NCI-H2107 (cell line): ENCODE data around the gene GABBR2.
"Not testable (repeated sequence)": the region's sequence is repeated elsewhere in the genome, so short reads cannot be mapped to it uniquely, and the experiment has no call there.

Experiments
- DNase-seq: peaks from one replicate; lab custom pipeline; 2025; lab: John Stamatoyannopoulos, UW

The GABBR2 gene

DNA sequence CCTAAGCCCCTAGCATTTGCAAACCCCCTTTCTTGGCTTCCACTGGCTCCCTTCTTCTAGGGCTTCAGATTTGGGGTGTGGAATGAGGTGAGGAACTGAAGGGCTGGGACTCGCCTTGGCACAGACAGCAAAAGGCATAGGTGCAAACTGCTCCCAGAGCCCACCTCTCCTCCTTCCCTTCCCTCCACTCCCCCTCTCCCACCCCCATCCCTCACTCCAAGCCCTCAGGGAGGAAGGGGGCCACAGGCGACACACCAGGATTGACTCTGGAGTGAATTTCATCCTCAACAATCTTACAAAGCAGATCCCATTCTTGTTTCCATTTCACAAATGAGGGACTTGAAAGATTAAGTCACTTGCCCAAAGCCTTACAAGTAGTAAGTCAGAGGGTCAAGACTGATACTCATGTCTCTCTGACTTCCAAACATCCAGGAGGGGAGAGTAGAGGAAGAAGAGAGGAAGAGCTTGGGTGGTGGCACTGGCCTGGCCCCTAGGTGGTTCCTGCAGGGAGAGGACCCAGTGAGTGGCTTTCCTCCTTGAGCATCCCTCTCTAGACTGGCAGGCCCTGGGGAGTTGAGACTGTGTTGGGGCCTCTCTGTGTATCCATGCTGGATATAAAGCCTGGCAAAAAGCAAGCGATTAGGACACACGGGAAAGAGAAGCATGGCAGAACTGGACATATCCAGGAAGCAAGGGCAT, 193.1 kb downstream of the GABBR2 start:
- DNase-seq = no peak

DNA sequence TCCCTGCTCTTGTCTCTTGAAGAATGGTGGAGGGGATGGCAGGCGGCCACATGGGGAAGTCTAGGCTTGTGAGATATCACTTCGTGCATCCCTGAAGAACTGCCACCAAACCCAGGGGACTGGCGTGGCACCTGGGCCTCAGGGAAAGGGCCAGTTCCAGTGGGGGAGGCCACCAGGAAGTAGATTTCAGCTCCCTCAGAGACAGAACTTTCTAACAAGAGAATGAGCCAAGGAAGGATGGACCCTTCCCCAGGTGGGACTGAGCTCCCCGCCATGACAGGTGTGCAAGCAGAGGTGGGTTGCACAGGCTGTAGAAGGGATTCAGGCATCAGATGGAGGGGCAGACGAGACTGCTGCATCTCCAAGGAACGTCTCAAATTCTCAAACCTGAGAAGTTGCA, 193.9 kb downstream of the GABBR2 start:
- DNase-seq = no peak

DNA sequence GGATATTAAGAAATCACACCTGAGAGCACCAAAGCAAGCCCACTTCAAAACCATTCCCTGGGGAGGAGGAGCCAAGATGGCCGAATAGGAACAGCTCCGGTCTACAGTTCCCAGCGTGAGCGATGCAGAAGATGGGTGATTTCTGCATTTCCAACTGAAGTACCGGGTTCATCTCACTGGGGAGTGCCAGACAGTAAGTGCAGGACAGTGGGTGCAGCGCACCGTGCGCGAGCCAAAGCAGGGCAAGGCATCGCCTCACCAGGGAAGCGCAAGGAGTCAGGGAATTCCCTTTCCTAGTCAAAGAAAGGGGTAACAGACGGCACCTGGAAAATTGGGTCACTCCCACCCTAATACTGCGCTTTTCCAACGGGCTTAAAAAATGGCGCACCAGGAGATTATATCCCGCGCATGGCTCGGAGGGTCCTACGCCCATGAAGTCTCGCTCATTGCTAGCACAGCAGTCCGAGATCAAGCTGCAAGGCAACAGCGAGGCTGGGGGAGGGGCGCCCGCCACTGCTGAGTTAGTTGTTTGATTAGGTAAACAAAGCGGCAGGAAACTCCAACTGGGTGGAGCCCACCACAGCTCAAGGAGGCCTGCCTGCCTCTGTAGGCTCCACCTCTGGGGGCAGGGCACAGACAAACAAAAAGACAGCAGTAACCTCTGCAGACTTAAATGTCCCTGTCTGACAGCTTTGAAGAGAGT, 200.4 kb downstream of the GABBR2 start:
- DNase-seq = not testable (repeated sequence)

DNA sequence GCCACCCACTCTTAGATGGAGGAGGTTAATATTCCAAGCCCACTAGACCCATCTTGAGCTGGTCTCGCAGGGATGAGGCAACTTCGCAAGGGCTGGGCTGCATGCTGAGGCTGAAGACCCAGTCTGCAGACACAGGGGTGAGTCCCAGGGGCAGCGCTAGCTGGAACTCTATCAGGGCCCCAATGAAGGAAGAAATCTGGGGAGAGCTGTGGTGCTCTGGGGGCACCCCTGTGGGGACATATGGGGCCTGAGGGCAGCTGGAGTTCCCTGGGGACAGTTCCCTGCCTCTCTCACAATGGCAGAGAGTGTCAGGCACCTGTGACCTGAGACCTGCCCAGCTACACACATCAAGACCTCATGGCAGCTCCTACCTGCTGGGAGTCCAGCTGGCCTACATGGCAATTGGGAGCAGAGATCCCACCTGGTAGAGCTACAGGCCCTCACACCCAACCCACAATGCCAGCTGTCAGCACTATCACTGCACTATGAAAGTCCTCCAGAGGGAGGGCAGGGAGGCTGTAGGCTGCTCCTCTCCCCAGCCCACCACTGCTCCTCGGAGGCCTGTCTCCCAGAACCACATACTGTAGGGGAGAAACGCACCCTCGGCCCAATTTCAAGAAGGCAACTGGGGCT, 202.2 kb downstream of the GABBR2 start:
- no peak for DNase-seq

DNA sequence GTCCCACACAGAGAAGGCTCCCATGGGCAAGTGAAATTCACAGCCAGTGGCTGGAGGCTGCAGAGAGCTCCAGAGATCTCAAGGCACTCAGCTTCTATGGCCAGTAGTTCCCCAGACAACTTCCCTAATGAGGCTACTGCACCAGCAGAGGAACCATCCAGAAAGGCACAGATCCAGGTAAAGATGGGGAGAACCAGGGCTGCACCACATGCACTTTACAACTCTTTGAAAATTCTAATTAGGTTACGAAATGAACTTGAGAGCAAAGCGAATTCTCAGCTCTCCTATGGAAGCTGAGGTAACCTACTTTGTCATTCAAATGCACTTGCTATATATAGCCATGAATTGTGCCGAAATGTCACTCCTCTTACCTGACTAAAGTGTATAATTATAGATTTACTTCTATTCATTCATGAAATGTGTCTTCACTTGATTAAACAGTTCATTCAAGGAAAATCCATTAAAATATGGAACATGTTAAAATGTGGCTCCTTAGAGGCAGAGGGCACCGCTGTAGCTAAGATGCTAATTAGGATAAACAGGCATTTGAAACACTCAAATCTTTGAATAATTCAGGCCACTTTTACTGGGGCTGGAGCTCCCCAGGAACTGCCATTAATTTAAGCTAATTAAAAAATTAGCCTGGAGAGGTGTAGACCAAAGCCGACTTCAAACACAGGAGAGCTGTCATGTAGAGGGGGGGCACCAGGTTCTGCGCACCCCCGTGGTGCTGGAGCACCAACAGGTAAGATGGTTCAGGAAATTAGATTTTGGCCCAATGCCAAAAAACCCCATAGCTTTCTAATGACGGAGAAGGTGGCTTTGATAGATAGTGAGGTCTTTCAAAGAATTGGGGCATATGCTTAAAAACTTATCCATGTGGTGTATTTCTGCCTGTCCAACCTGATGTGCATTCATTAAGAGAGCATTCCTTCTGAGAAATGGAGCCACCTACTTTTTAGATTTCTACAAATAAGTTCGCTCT, 204.1 kb downstream of the GABBR2 start:
- no peak for DNase-seq

DNA sequence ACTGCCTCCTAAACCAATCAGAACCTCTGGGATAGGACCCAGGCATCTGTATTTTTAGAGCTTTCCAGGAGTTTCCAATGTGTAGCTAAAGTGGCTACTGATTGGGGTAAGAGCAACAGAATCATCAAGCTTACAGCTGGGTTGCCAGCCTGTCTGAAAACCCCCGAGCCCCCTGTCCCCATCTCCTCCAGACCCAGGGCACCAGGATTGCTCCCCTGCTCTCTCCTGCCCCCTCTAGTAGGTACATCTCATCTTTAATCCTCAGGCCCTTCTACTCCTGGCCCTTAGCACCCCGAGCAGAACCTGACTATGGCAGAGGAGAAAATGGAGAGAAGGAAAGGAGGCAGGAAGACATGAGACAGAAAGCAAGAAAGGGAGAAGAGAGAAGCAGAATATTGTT, 204.9 kb downstream of the GABBR2 start:
- no peak for DNase-seq

DNA sequence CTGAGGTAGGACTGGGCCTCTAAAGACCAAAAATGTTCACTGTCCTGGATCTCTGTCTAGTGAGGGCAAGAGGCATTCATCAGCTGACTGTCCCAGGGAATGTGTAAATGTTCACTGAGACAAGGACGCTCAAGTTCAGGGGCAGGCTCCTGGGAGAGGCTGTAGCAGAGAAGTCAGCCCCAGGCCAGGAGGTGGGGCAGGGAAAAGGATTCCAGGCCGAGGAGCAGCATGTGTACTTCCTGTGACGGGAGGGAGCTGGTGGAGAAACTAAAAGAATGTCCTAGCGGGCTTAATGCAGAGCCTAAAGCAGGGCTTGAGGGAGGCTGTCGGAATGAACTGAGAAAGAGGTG, 205.8 kb downstream of the GABBR2 start:
- no peak for DNase-seq

DNA sequence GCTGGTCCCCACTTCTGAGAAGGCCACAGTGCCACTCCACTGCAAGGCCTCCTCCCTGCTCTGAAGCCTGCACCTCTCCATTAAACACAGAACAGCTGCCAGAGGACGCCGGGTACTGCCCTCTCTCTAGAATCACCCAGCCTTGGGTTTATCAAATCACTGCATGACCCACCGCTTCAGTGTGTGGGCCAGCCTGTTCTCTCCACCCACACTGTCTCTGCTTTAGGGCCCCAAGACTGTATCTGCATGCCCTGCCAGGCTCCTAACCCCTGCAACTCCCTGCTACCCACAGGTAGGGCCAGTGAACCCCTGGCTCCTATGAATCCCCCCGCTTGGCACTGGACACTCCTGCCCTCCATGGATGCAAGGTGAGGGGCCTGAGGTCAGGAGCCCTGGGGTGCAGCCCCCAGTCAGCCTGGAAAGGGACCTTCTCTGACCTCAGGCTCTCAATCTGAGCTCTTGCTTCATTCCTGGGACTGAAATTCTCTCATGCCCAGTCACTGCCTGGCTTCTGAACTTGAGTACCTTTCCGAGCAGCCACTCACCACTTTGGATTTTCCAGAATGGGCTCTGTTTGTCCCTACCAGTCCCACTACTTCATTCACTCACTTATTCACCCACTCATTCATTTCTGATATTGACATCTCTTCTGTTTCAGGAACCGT, 206.3 kb downstream of the GABBR2 start:
- no peak for DNase-seq

DNA sequence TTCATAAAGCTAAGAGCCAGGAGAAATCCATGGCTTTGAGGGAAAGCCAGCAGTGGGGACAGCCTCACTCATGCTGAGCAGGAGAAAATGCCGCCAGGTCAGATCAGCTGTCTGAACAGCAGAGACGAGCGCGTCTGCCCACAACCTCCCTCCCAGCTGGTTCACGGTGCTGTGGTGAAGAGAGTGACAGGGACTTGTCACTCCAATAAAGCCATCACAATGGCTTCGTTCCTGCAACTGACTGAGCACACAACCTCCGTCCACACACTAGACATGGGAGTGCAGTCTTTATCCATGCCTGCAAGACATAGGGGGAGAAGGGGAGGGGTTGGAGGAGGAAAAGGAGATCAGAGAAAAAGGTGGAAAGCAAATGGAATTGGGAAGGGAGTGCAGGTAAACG, 206.9 kb downstream of the GABBR2 start:
- no peak for DNase-seq

DNA sequence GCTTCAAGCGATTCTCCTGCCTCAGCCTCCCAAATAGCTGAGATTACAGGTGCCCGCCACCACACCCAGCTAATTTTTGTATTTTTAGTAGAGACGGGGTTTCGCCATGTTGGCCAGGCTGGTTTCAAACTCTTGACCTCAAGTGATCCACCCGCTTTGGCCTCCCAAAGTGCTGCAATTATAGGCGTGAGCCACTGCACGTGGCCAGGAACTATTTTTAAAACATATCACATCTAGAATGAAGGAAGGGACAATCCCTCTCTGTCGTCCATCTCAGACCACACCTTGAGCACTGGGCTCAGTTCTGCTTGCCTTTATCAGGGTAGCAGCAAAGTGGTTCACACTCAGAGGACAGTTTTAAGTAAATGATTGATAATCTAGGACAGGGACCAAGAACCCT, 207.5 kb downstream of the GABBR2 start:
- not testable (repeated sequence) for DNase-seq

DNA sequence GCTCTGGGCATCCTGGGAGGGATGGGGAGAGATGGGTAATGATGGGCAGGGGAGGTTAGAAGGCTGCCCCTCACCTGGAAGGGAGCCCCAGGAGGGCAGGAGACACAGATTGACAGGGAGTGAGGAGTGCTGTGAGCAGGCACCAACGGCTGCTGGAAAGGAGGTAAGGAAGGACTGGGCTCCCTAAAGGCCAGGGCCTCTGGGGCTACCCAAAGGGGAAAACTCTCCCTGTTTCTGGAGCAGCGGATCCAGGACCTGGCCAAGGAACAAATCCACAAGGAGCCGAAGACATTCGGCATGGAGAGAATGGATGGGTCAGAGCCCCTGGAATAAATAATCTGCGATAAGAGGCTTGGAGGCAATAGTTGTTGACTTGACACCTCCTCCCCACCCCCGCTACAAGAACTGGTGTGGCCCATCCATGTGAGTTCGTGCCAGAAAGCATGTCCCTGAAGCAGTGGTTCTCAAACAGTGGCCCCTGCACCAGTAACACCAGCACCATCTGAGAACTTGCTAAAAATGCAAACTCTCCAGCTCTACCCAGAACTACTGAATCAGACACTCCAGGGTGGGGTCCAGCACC, 208.3 kb downstream of the GABBR2 start:
- no peak for DNase-seq

DNA sequence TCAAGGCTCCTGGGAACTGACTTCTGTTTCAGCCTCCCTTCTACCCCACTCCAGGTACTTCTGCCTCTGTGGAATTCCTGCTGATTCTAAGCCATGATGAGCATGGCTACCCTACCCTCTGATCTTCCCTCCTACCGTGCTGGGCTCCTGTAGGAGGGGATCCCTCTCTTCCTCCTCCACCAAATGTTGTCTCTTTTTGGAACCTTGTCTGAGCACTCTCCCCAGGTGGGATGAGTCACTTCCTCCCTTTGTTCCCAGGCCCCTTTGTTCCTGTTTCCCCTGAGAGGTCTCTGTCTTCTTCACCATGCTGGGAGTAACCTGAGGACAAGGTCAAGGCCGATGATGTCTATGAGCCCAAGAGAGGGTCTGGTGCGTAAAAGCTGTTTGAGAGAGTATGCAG, 213.2 kb downstream of the GABBR2 start:
- DNase-seq = no peak

DNA sequence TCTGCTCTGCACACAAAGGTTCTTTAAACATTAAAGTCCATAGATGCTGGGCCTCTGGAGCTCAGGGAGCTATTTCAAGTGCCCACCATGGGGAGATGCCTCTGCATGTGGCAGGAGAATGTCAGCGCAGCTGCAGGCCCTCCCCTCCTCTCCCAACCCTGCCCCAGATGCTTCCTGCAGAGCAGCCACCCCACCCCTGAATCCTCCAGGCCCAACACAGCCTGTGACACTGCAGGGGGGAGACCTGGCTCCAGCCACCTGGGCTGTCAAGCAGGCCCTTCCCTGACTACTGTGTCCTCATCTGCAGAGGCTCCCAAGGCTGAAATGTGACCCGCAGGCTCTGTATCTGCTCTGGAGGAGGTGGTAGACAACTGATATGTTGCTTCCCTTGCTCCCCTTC, 213.9 kb downstream of the GABBR2 start:
- no peak for DNase-seq

DNA sequence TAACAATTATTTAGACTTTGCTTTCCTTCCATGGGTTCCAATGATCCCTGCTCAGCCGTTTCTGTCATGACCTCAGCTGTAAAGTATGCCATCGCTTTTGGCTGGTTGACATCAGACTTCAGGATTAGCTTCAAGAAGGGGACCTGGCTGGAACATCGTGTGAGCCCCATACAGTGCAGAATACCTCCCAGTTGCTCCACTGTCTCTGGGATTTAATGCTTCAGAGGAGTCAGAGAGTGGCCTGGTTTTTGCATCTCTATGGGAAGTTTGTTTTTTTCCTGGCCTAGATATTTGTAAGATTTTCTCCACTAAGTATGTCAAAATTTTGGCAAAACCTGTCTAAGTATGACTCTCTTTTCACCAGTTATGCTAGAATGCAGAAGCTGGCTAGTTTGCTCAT, 216.9 kb downstream of the GABBR2 start:
- DNase-seq = no peak

DNA sequence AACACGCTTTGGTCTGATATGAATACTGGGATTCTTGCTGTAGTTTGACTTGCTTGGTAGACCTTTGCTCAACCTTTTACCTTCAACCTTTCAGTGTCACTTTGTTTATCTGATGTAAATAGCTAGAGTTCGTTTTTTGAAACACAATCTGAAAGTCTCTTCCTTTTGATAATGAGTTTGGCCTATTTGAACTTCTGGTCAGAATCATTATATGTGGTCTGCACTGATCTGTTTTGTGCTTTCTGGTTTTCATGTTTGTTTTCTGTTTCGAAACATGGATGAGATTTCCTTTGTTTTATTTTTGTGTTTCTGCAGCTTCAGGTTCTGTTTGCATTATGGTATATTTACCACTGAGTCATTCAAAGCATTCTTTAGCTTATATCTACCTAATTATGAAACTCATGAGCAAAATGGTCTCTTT, 217.5 kb downstream of the GABBR2 start:
- no peak for DNase-seq

DNA sequence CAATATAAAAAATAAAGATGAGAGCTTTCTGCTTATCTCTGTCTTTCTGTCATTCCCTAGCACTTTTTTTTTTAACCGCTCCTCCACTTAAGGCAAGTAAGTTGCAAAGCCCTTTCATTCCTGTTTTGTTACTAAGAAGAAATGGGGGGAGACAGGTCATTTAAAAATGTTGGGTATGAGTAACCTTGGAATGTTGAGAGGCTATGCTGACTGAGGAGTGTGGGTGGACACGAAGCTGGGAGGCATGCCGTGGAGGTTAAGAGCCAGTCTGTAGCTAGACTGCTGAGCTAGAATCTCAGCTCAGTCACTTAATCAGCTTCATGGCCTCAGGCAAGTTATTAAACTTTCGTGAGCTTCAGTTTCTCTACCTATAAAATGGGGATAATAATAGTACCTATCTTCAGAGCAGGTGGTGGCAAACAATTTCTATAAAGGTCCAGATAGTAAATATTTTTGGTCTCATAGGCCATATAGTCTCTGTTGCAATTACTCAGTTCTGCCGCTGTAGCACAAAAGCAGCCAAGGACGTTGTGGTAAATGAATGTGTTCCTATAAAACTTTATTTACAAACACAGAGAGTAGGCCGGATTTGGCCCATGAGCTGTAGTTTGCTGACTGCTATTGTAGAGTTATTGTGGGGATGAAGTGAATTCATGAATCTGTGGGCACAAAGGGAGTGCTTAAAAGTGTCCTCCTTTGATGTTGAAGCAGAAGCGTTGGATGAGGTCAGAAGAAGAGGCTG, 220.0 kb downstream of the GABBR2 start:
- DNase-seq = no peak

DNA sequence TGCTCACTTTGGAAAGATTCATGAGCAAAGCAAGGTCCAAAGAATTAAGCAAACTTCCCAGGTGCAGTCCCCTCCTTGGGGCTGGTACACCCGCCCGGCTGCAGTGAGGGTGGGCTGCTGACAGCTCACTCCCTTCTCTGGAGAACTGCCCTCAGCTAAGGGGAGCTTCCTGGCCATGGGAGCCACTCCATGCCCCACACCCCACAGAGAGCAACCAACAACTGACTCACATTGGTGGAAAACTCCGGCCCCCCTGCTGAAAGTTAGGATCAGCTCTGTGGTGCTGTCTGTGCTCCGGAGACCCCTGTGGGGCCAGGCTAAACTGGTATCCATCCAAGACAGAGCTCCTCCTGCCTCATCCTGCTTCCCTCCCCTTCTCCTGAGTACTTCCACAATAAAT, 223.0 kb downstream of the GABBR2 start:
- no peak for DNase-seq

DNA sequence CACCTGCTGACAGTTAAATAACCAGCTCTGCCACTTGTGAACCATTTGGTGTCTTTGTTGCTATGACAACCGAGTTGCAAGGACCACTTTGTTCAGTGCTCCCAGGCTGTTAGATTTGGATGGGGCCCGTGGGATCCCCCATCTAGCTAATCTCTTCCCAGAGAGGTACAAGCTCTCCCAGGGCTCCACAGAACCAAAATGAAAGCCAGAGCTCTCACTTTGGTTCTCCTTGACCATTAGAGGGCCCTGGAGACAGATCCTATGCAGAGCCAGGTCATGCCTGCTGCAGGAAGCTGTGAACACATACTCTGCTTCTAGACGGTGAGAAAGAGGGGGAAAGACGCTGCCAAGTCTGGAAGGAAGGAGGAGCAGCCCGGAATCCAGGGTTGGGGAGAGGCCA, 224.6 kb downstream of the GABBR2 start:
- DNase-seq = no peak

DNA sequence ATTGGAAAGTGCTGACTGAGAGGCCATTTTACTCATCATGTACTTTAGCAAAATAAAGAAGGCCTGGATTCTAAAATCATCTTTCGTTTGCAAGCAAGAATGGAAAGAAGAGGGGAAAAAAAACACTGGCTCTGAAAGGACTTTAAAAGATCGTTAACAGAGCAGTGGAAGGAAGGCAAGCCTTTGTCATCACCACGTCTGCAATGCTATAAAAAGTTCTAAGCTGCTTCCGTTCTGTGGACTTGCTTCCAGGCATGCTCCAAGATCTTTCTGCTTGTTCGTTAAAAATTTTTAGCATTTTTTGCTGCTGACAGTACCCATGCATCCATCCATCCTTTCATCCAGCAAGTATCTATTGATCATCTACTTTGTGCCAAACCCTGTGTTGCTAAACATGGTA, 226.5 kb downstream of the GABBR2 start:
- no peak for DNase-seq

DNA sequence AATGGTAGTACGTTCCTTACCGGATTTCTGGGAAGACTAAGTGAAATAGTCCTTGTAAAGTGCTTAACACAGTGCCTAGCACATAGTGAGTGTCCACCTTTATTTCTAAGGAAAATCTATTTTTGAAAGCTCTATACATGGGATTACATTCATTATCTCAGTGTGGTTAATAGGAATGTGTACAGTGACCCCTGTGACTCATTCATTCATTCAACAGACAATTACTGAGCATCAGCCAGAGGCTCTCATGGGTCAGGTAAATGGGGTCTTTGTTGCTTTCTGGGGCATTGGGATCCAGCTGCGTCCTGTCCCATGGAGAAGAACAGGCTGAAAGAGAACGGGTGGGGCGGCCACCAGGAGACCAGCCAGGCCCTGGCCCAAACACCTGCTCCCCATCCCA, 227.1 kb downstream of the GABBR2 start:
- no peak for DNase-seq
